ENCODE measurements around the gene KIFC3.

DNA sequence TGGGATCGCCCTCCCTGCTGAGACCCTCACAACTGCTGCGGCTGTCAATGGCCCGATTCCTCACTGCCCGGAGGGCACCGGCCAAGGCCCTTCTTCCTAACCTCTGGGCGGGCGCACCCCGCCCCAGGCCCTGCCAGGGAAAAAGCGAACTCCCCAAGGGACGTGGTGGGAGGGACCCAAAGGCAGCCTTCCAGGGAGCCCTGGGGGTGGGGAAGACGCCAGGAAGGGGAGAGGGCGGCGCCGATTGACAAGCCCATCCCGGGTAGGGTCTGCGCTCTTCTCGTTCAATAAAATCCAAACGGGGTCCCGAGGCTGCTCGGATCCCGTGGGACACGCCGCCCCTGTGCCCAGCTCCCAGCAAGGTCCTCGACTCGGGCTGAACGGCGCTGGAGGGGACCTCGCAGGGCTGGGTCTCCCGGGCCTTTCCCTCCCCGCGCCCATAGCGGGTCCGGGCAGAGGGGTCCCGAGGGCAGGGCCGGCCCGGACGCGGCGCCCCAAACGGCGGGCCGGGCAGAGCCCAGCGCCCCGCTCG lies 416 bp downstream of the KIFC3 start:
- TF ChIP-seq CTCF (conservative IDR thresholded peaks at IDR 0.05; ENCODE audit: low read depth, low read length) (no peak), EZH2 (IDR thresholded peaks at IDR 0.05; ENCODE audit: low read length, unreplicated experiment) (no peak), EZH2phosphoT487 (IDR thresholded peaks at IDR 0.05; ENCODE audit: borderline replicate concordance, low read length) (no peak)

Data from PC-3 (cell line).